DOHH2 (cell line): ENCODE measurements around the gene NCF4.

Experiments
- H3F3A ChIP-seq: fragments of 200-600 bp; sonication (generic), shearing (Covaris generic); 2 replicates; pipeline ENCODE4 v1.6.0; 2016; ENCODE audit warnings: antibody characterized with exemption, mild to moderate bottlenecking; ENCODE audit not compliant: control insufficient read depth, insufficient read depth
- H3K27ac ChIP-seq: fragments of 200-600 bp; sonication (generic); 2 replicates; pipeline ENCODE4 v1.5.1; 2014; ENCODE audit warnings: low read depth, mild to moderate bottlenecking, low read length, moderate library complexity
- H3K27me3 ChIP-seq: fragments of 200-600 bp; sonication (generic); 2 replicates; pipeline ENCODE4 v1.6.1; 2014; ENCODE audit warnings: mild to moderate bottlenecking, low read length, mixed read lengths; ENCODE audit not compliant: control insufficient read depth
- H3K36me3 ChIP-seq: fragments of 200-600 bp; sonication (generic); 2 replicates; pipeline ENCODE4 v1.6.1; 2014; ENCODE audit warnings: mild to moderate bottlenecking, low read length, moderate library complexity, mixed read lengths; ENCODE audit not compliant: control insufficient read depth
- H3K4me1 ChIP-seq: fragments of 200-600 bp; sonication (generic); 2 replicates; pipeline ENCODE4 v1.6.1; 2014; ENCODE audit warnings: mild to moderate bottlenecking, low read length, mixed read lengths; ENCODE audit not compliant: control insufficient read depth
- H3K4me2 ChIP-seq: fragments of 200-600 bp; sonication (generic); 2 replicates; pipeline ENCODE4 v1.6.0; 2014; ENCODE audit warnings: mild to moderate bottlenecking, low read length, moderate library complexity
- H3K4me3 ChIP-seq: fragments of 200-600 bp; sonication (generic); 2 replicates; pipeline ENCODE4 v1.5.1; 2014; ENCODE audit warnings: mild to moderate bottlenecking, low read length, mixed read lengths
- H3K79me2 ChIP-seq: fragments of 200-600 bp; sonication (generic); 2 replicates; pipeline ENCODE4 v1.6.1; 2014; ENCODE audit warnings: mild to moderate bottlenecking, low read length, mixed read lengths; ENCODE audit not compliant: control insufficient read depth
- H3K9me2 ChIP-seq: fragments of 200-600 bp; sonication (generic); replicated peaks from 2 replicates; pipeline ENCODE4 v1.6.1; 2014; ENCODE audit warnings: mild to moderate bottlenecking, low read length, mixed read lengths; ENCODE audit not compliant: control insufficient read depth
- H3K9me3 ChIP-seq: fragments of 200-600 bp; sonication (generic); 2 replicates; pipeline ENCODE4 v1.6.1; 2014; ENCODE audit warnings: antibody characterized with exemption, low read length, mixed read lengths; ENCODE audit not compliant: control insufficient read depth, insufficient read depth
- H4K20me1 ChIP-seq: fragments of 200-600 bp; sonication (generic); 2 replicates; pipeline ENCODE4 v1.6.0; 2014; ENCODE audit warnings: low read depth, mild to moderate bottlenecking, antibody characterized with exemption, low read length, moderate library complexity; ENCODE audit not compliant: control insufficient read depth, insufficient read depth
- EZH2phosphoT487 ChIP-seq: fragments of 200-600 bp; sonication (generic); IDR thresholded peaks from 2 replicates; pipeline ENCODE4 v1.6.1; 2017; ENCODE audit warnings: borderline replicate concordance, mild to moderate bottlenecking, antibody characterized with exemption, low read length, moderate library complexity, mixed read lengths
- TF ChIP-seq, protein P1 (sequence below): fragments of 200-600 bp; sonication (generic); IDR thresholded peaks from one replicate; pipeline ENCODE4 v1.5.1; 2014; ENCODE audit warnings: antibody characterized with exemption, mild to moderate bottlenecking, low read depth, low read length; ENCODE audit not compliant: poor library complexity, severe bottlenecking

The NCF4 gene

DNA sequence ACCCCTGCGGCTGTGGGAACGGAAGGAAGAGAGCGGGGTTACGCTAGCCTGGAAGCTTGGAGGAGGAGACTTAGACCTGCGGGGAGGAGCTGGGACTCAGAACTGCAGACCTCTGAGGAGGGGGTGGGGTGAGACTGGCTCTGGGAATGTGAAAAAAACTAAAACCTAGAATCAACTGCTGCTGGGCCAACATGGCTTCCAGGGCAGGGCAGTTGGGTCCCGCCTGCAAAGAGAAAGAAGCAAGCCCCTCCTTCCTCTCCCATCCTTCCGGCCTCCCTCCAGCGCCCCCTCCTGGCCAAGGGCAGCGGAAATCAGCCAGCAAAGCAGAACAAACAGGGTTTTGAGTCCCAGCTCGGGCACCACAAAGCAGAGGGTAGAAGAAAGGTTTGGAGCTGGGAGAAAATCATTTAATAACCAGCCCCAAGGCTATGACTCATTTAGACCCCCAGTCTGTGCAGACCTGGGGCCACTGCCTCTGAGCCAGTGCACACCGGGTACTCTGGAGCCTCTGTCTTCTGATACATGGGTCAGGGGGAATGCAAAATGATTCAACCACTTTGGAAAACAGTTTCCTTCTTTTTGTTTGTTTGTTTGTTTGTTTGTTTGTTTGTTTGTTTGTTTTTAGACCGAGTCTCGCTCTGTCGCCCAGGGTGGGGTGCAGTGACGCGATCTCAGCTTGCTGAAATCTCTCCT, 7.3 kb upstream of the NCF4 start:
- Histone ChIP-seq H3K4me2 (peak overlapping the region; percentile 36; the same call in 1 of the 2 replicates), H3K27ac (no peak overlapping the region), H3K9me2 (no peaks in the 10 kb centered on the region), H3K4me1 (peaks cover 39% of the 10 kb centered on the region), H3K9me3 (peaks cover 9% of the 10 kb centered on the region; the same call in 1 of the 2 replicates), H4K20me1 (no peaks in the 10 kb centered on the region), H3F3A (peaks cover 14% of the 10 kb centered on the region), H3K4me3 (no peak overlapping the region; the same call in 1 of the 2 replicates), H3K79me2 (no peaks in the 10 kb centered on the region), H3K27me3 (no peaks in the 10 kb centered on the region), H3K36me3 (no peaks in the 10 kb centered on the region)
- no peak for TF ChIP-seq EZH2phosphoT487
- TF ChIP-seq, protein P1, sequence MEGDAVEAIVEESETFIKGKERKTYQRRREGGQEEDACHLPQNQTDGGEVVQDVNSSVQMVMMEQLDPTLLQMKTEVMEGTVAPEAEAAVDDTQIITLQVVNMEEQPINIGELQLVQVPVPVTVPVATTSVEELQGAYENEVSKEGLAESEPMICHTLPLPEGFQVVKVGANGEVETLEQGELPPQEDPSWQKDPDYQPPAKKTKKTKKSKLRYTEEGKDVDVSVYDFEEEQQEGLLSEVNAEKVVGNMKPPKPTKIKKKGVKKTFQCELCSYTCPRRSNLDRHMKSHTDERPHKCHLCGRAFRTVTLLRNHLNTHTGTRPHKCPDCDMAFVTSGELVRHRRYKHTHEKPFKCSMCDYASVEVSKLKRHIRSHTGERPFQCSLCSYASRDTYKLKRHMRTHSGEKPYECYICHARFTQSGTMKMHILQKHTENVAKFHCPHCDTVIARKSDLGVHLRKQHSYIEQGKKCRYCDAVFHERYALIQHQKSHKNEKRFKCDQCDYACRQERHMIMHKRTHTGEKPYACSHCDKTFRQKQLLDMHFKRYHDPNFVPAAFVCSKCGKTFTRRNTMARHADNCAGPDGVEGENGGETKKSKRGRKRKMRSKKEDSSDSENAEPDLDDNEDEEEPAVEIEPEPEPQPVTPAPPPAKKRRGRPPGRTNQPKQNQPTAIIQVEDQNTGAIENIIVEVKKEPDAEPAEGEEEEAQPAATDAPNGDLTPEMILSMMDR: peak; percentile 93

DNA sequence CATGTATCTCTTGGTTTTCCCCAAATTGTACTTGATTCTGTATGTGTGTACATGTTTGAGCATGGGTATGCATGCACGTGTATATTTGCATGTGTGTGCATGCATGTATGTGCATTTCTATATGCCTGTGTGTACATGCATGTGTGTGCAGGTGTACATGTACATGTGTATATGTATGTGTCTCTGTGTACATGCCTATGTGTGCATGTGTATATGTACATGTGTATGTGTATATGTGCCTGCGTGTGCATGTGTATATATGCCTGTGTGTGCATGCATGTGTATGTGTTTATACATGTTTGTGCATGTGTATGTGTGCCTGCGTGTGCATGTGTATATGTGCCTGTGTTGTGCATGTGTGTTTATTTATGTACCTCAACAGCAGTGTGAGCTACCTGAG, 5.3 kb upstream of the NCF4 start:
- peaks cover 58% of the 10 kb centered on the region for H3K4me1 ChIP-seq
- no peak overlapping the region for H3K4me2 ChIP-seq
- no peak overlapping the region for H3K4me3 ChIP-seq
- no peaks in the 10 kb centered on the region for H3K79me2 ChIP-seq
- no peaks in the 10 kb centered on the region for H4K20me1 ChIP-seq
- H3K9me3 ChIP-seq: peaks cover 9% of the 10 kb centered on the region; the same call in 1 of the 2 replicates
- no peak overlapping the region for H3K27ac ChIP-seq
- H3K36me3 ChIP-seq: no peaks in the 10 kb centered on the region
- peaks cover 34% of the 10 kb centered on the region for H3F3A ChIP-seq
- no peaks in the 10 kb centered on the region for H3K27me3 ChIP-seq
- TF ChIP-seq, protein P1: no peak
- TF ChIP-seq EZH2phosphoT487: no peak
- no peaks in the 10 kb centered on the region for H3K9me2 ChIP-seq

DNA sequence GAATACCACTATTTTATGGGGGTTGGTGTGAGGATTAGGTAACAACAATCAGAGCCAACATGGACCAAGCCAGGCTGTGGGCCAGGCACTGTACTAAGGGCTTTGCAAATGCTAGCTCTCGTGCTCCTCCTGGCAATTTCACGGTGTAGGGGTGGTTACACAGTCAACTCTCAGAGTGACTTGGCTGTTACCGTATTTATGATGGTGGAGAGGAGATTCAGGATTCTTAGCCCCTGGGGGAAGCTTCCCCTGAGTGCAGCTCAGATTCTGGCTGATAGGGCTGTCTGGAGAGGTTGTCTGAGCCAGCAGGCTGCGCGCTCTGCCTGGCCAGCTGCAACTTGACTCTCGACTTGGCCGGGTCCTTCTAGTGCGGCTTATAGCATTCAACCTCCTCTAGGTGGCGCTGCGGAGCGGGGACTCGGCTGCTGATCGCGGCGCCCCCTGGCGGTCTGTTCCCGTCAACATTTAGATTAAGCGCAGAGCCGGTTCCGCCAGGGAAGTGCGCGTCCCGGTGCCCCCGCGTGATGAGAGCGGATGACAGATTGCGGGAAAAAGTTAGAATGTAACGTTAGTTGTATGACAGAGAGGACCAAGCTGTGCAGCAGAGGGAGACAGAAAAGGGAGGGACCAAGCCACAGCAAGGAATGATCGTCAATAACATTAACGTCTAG, 4.5 kb upstream of the NCF4 start:
- H3K36me3 ChIP-seq: no peaks in the 10 kb centered on the region
- H4K20me1 ChIP-seq: no peaks in the 10 kb centered on the region
- H3K9me3 ChIP-seq: peaks cover 9% of the 10 kb centered on the region; the same call in 1 of the 2 replicates
- no peaks in the 10 kb centered on the region for H3K27me3 ChIP-seq
- H3K27ac ChIP-seq: no peak overlapping the region
- peak overlapping the region; percentile 54 for H3K4me2 ChIP-seq
- H3K4me1 ChIP-seq: peaks cover 66% of the 10 kb centered on the region
- H3F3A ChIP-seq: peaks cover 39% of the 10 kb centered on the region
- no peaks in the 10 kb centered on the region for H3K79me2 ChIP-seq
- peak overlapping the region; percentile 42 for H3K4me3 ChIP-seq
- TF ChIP-seq EZH2phosphoT487: no peak
- TF ChIP-seq, protein P1: peak; percentile 100
- H3K9me2 ChIP-seq: no peaks in the 10 kb centered on the region
